ENCODE data around the gene MPHOSPH9. TPM values are rescaled to one million over a fixed set of nuclear protein-coding genes. Genes with fewer than 3 reads are reported as not detected.

Gene MPHOSPH9
- total and polyA plus RNA-seq, 2 of the 13 experiments (the other 11 are each of a cell fraction or from before 2014, with no cell fraction given) = 20.3 to 63.4 TPM

GRCh38 chr12:123233505-123234308 is 766 bp upstream of the MPHOSPH9 start:
- Histone ChIP-seq H3K79me2 (ENCODE audit: insufficient read depth, low read length) (peaks cover 60% of the 10 kb centered on the region), H3K36me3 (replicated peaks in 1 of 2; ENCODE audit: control insufficient read depth in 1 of 2, insufficient read depth in 2 of 2, low read length in 2 of 2) (peaks cover 0 to 5% of the 10 kb centered on the region in 2 experiments; a peak in 1 of 5 replicates), H3K4me3 (replicated peaks in 1 of 3; ENCODE audit: insufficient read depth in 1 of 3, low read depth in 2 of 3, low read length in 3 of 3) (peak overlapping the region; percentile 81 to 96 (median 90)), H3K27me3 (ENCODE audit: control insufficient read depth in 1 of 2, insufficient read depth in 2 of 2, low read length in 2 of 2) (no peaks in the 10 kb centered on the region; a peak in 1 of 5 replicates), H3K4me2 (ENCODE audit: low read depth, low read length) (peak overlapping the region; percentile 71), H3K4me1 (ENCODE audit: insufficient read depth, low read length) (peaks cover 57% of the 10 kb centered on the region), H3K27ac (ENCODE audit: extremely low read length, insufficient read depth, low read length) (peak overlapping the region; percentile 85), H4K20me1 (ENCODE audit: insufficient read depth, low read length) (no peaks in the 10 kb centered on the region), H3K9me3 (ENCODE audit: low read length) (no peaks in the 10 kb centered on the region), H2AFZ (ENCODE audit: low read length) (no peak overlapping the region), H3K9ac (ENCODE audit: insufficient read depth, low read depth, low read length) (peak overlapping the region; percentile 93)
- POLR2A ChIA-PET = interaction anchor here (0.6 to 3.6 kb wide), 63 partner anchors 10 to 733 kb away, joined by 3 to 63 read pairs (median 5); partner anchors contain the start of genes ABCB9, ARL6IP4, ATP6V0A2 and KMT5A
- ATAC-seq (peak; percentile 41), FAIRE-seq (no peak), DNase-seq (ENCODE audit: low spot score) (no peak)
- intact Hi-C loops (cut with micrococcal nuclease; ENCODE audit: unreplicated experiment) (loop anchor here (5.0 kb wide), 2 partner anchors 251 to 266 kb away; partner anchors contain the start of genes ABCB9 and ARL6IP4), in situ Hi-C loops (cut with HindIII; ENCODE audit: extremely low pct_ligation_motif_present, low pct_unique_long_range_greater_than_20kb) (loop anchor here (5.0 to 25.0 kb wide), 2 partner anchors 191 to 371 kb away; no protein-coding TSS in a partner anchor)
- BruUV-seq (replicated peaks) = TSS peak; percentile 67
- 3% methylated on average over 17 of the region's 42 CpGs for WGBS (ENCODE audit: low lambda C conversion rate)
- CTCF ChIA-PET (ENCODE audit: low intra/inter-chr PET ratio, low total read pairs) = no interaction called here
- 0 out of 2 replicates have a peak, but pooled peaks have one; percentile 29 for TF ChIP-seq GZF1 (CRISPR knock-in tag; IDR thresholded peaks at IDR 0.05)
- TF ChIP-seq ZNF513 (CRISPR knock-in tag; conservative IDR thresholded peaks at IDR 0.05) = no peak
- TF ChIP-seq SNAI1 (CRISPR knock-in tag; IDR thresholded peaks at IDR 0.05; ENCODE audit: borderline replicate concordance) = 0 out of 2 replicates have a peak, but pooled peaks have one; percentile 1
- TF ChIP-seq HES4 (CRISPR knock-in tag; IDR thresholded peaks at IDR 0.05; ENCODE audit: borderline replicate concordance) = peak; percentile 35; the same call in 1 of the 2 replicates
- TF ChIP-seq CTCF (CRISPR knock-in tag; IDR thresholded peaks at IDR 0.05) = peak; percentile 32; the same call in 1 of the 2 replicates
- TF ChIP-seq ZNF747 (CRISPR knock-in tag; IDR thresholded peaks at IDR 0.05; ENCODE audit: borderline replicate concordance) = peak; percentile 76; the same call in 1 of the 2 replicates
- 0 out of 2 replicates have a peak, but pooled peaks have one; percentile 27 for TF ChIP-seq MYPOP (CRISPR knock-in tag; IDR thresholded peaks at IDR 0.05)
- TF ChIP-seq ZSCAN5A (CRISPR knock-in tag; IDR thresholded peaks at IDR 0.05; ENCODE audit: borderline replicate concordance) = no peak
- no peak for TF ChIP-seq ZNF614 (CRISPR knock-in tag; IDR thresholded peaks at IDR 0.05; ENCODE audit: borderline replicate concordance)
- 0 out of 2 replicates have a peak, but pooled peaks have one; percentile 71 for TF ChIP-seq ZNF839 (CRISPR knock-in tag; IDR thresholded peaks at IDR 0.05; ENCODE audit: borderline replicate concordance)
- TF ChIP-seq SPEN (CRISPR knock-in tag; IDR thresholded peaks at IDR 0.05; ENCODE audit: low read depth) = peak; percentile 28; the same call in 1 of the 2 replicates
- peak; percentile 69; the same call in 1 of the 2 replicates for TF ChIP-seq ZNF225 (CRISPR knock-in tag; IDR thresholded peaks at IDR 0.05)
- TF ChIP-seq SP2 (CRISPR knock-in tag; IDR thresholded peaks at IDR 0.05) = no peak
- TF ChIP-seq ZNF75D (CRISPR knock-in tag; IDR thresholded peaks at IDR 0.05; ENCODE audit: borderline replicate concordance) = 0 out of 2 replicates have a peak, but pooled peaks have one; percentile 63
- TF ChIP-seq ZNF816 (CRISPR knock-in tag; IDR thresholded peaks at IDR 0.05; ENCODE audit: borderline replicate concordance) = peak; percentile 28; the same call in 1 of the 2 replicates
- no peak for TF ChIP-seq HDAC1 (CRISPR knock-in tag; IDR thresholded peaks at IDR 0.05)
